ENCODE data around the gene HPN. TPM values are rescaled to one million over a fixed set of nuclear protein-coding genes. Genes with fewer than 3 reads are reported as not detected.

Gene HPN
- total RNA-seq, 1 experiment from 2014 or later = 10.6 TPM

- Histone ChIP-seq H3K79me2 (ENCODE audit: insufficient read depth, low read length) (no peaks in the 10 kb centered on the region), H4K91ac (ENCODE audit: insufficient read length, low read depth, low read length) (no peak overlapping the region), H3K23me2 (ENCODE audit: insufficient read length, low read depth, low read length, poor library complexity, severe bottlenecking) (no peaks in the 10 kb centered on the region), H3K27me3 (ENCODE audit: insufficient read depth, low read length) (no peaks in the 10 kb centered on the region), H3K4ac (ENCODE audit: low read depth, low read length) (no peak overlapping the region), H2BK120ac (ENCODE audit: low read depth, low read length, poor library complexity, severe bottlenecking) (no peak overlapping the region), H3T11ph (ENCODE audit: low read length) (no peak overlapping the region), H2BK15ac (ENCODE audit: low read depth, low read length) (no peak overlapping the region), H3K18ac (ENCODE audit: insufficient read length, low read depth, low read length) (no peak overlapping the region), H3K4me1 (ENCODE audit: insufficient read depth, low read length) (no peaks in the 10 kb centered on the region), H3K23ac (ENCODE audit: insufficient read length, low read depth, low read length) (no peak overlapping the region), H2AFZ (ENCODE audit: low read length) (no peak overlapping the region), H3K14ac (ENCODE audit: insufficient read depth, low read length) (no peak overlapping the region; the same call in 1 of the 2 replicates), H2AK5ac (ENCODE audit: insufficient read length, low read length) (no peak overlapping the region), H2BK12ac (ENCODE audit: insufficient read length, low read depth, low read length) (no peak overlapping the region), H2BK5ac (ENCODE audit: insufficient read length, low read length) (no peak overlapping the region), H3K27ac (ENCODE audit: insufficient read length, low read depth, low read length) (no peak overlapping the region), H3K9ac (ENCODE audit: extremely low read depth, insufficient read length, low read length) (no peak overlapping the region), H2BK20ac (ENCODE audit: low read depth, low read length, poor library complexity, severe bottlenecking) (no peak overlapping the region), H4K8ac (replicated peaks; ENCODE audit: insufficient read length, low read depth, low read length) (no peak overlapping the region), H3K56ac (ENCODE audit: insufficient read length, low read depth, low read length) (no peak overlapping the region), H3K79me1 (ENCODE audit: insufficient read depth, low read depth, low read length, poor library complexity, severe bottlenecking) (no peaks in the 10 kb centered on the region), H4K20me1 (ENCODE audit: control insufficient read depth, insufficient read depth, insufficient read length) (no peaks in the 10 kb centered on the region), H4K5ac (ENCODE audit: insufficient read length, low read depth, low read length) (no peak overlapping the region), H3K4me2 (ENCODE audit: insufficient read depth, insufficient read length, low read length) (no peak overlapping the region), H3K9me3 (ENCODE audit: control insufficient read depth, low read depth, low read length) (no peaks in the 10 kb centered on the region)
- Mint-ChIP-seq H3K4me3 (peak overlapping the region in 1 of 2 experiments; percentile 57; a peak in 1 of 5 replicates), H3K36me3 (ENCODE audit: insufficient read depth in 1 of 3, low read depth in 3 of 3) (peaks cover 4 to 15% (median 10%) of the 10 kb centered on the region in 3 experiments; a peak in 4 of 7 replicates), H3K4me1 (peaks cover 20 to 31% of the 10 kb centered on the region in 2 experiments), H3K27me3 (ENCODE audit: low read depth) (no peaks in the 10 kb centered on the region), H3K27ac (peak overlapping the region in 2 of 3 experiments; percentile 48 to 71; a peak in 2 of 7 replicates), H3K9me3 (no peaks in the 10 kb centered on the region)
- WGBS (ENCODE audit: extremely low coverage, insufficient read length, low lambda C conversion rate) = no CpG with 5 or more reads among the region's 8 CpGs
- no peak for DNase-seq
- TF ChIP-seq, protein P1, sequence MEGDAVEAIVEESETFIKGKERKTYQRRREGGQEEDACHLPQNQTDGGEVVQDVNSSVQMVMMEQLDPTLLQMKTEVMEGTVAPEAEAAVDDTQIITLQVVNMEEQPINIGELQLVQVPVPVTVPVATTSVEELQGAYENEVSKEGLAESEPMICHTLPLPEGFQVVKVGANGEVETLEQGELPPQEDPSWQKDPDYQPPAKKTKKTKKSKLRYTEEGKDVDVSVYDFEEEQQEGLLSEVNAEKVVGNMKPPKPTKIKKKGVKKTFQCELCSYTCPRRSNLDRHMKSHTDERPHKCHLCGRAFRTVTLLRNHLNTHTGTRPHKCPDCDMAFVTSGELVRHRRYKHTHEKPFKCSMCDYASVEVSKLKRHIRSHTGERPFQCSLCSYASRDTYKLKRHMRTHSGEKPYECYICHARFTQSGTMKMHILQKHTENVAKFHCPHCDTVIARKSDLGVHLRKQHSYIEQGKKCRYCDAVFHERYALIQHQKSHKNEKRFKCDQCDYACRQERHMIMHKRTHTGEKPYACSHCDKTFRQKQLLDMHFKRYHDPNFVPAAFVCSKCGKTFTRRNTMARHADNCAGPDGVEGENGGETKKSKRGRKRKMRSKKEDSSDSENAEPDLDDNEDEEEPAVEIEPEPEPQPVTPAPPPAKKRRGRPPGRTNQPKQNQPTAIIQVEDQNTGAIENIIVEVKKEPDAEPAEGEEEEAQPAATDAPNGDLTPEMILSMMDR (conservative IDR thresholded peaks at IDR 0.05) = no peak
Observed at GRCh38 chr19:35052599-35053190, 11.2 kb downstream of the HPN start.

All from H9 (cell line).